ENCODE data around the gene UBE2I.

UBE2I gene

GRCh38 chr16:1348926-1349325 lies 39.5 kb downstream of the UBE2I start:
- no peaks in the 10 kb centered on the region for H3K27me3 ChIP-seq (ENCODE audit: insufficient read depth, low read length, poor library complexity)
- H4K20me1 ChIP-seq (ENCODE audit: insufficient read depth, low read length), result peaks cover 24% of the 10 kb centered on the region
- ATAC-seq (ENCODE audit: insufficient read depth, low read depth) (no peak), DNase-seq (no peak)
- H3K27ac ChIP-seq (ENCODE audit: low read length), result no peak overlapping the region
- H3K4me2 ChIP-seq (ENCODE audit: insufficient read depth, low read length), result no peak overlapping the region
- H3K9ac ChIP-seq (ENCODE audit: low read depth, low read length), result no peak overlapping the region
- TF ChIP-seq EZH2 (IDR thresholded peaks at IDR 0.05; ENCODE audit: borderline replicate concordance, low read depth, low read length, severe bottlenecking), result no peak
- no peaks in the 10 kb centered on the region for H3K9me3 ChIP-seq (ENCODE audit: insufficient read depth, low read length, severe bottlenecking)
- H3K79me2 ChIP-seq (ENCODE audit: insufficient read depth, low read length), result peaks cover 44% of the 10 kb centered on the region
- H3K4me3 ChIP-seq (ENCODE audit: low read depth in 1 of 2, low read length in 2 of 2), result no peak overlapping the region
- no peak overlapping the region for H2AFZ ChIP-seq (ENCODE audit: low read depth, low read length)
- peaks cover 35% of the 10 kb centered on the region for H3K36me3 ChIP-seq (ENCODE audit: insufficient read depth, low read length)
- H3K4me1 ChIP-seq (ENCODE audit: insufficient read depth, low read length), result peaks cover 50% of the 10 kb centered on the region

- no peak overlapping the region for H3K9ac ChIP-seq (ENCODE audit: low read depth, low read length)
- H3K79me2 ChIP-seq (ENCODE audit: insufficient read depth, low read length), result peaks cover 48% of the 10 kb centered on the region
- H3K9me3 ChIP-seq (ENCODE audit: insufficient read depth, low read length, severe bottlenecking), result no peaks in the 10 kb centered on the region
- ATAC-seq (ENCODE audit: insufficient read depth, low read depth), result no peak
- H4K20me1 ChIP-seq (ENCODE audit: insufficient read depth, low read length), result peaks cover 27% of the 10 kb centered on the region
- no peak overlapping the region for H3K4me3 ChIP-seq (ENCODE audit: low read depth in 1 of 2, low read length in 2 of 2)
- TF ChIP-seq EZH2 (IDR thresholded peaks at IDR 0.05; ENCODE audit: borderline replicate concordance, low read depth, low read length, severe bottlenecking) (no peak), CTCF (IDR thresholded peaks at IDR 0.05; ENCODE audit: borderline replicate concordance, extremely low read depth, low read length, poor library complexity, severe bottlenecking) (no peak)
- H3K27me3 ChIP-seq (ENCODE audit: insufficient read depth, low read length, poor library complexity), result no peaks in the 10 kb centered on the region
- no peak for DNase-seq
- H2AFZ ChIP-seq (ENCODE audit: low read depth, low read length), result no peak overlapping the region
- H3K27ac ChIP-seq (ENCODE audit: low read length), result no peak overlapping the region
- H3K4me1 ChIP-seq (ENCODE audit: insufficient read depth, low read length), result peaks cover 49% of the 10 kb centered on the region
- H3K36me3 ChIP-seq (ENCODE audit: insufficient read depth, low read length), result peaks cover 35% of the 10 kb centered on the region
- 0 out of 2 replicates have a peak overlapping the region, but pooled peaks have one; percentile 4 for H3K4me2 ChIP-seq (ENCODE audit: insufficient read depth, low read length)
These were observed 39.9 kb downstream of the UBE2I start for GRCh38 chr16:1349351-1349750.

GRCh38 chr16:1349951-1350350 lies 40.5 kb downstream of the UBE2I start:
- no peak for DNase-seq
- TF ChIP-seq EZH2 (IDR thresholded peaks at IDR 0.05; ENCODE audit: borderline replicate concordance, low read depth, low read length, severe bottlenecking), result no peak
- no peak for TF ChIP-seq CTCF (IDR thresholded peaks at IDR 0.05; ENCODE audit: borderline replicate concordance, extremely low read depth, low read length, poor library complexity, severe bottlenecking)
- H3K4me3 ChIP-seq (ENCODE audit: low read depth in 1 of 2, low read length in 2 of 2), result peak overlapping the region in 1 of 2 experiments; percentile 96; a peak in 2 of 4 replicates

DNA sequence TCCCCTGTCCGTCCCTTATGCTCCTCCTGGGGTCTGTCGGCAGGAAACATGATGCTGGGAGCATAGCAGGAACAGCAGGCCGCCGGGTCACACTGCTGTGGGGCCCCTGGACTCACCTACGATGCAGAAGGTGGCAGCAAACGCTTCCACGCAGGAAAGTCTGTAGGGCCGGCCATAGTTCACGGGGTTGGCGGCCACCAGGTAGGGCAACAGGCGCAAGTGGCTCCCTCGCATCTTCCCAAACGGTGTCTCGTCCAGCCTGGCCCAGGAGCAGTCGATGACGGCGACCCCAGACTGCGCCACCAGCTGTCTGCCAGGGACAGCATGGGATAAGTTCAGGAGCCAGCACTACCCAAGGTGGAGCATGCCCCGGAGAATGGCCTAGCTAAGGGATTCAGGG lies 41.3 kb downstream of the UBE2I start:
- Histone ChIP-seq H3K9me3 (ENCODE audit: insufficient read depth, low read length, severe bottlenecking) (no peaks in the 10 kb centered on the region), H3K4me1 (ENCODE audit: insufficient read depth, low read length) (peaks cover 46% of the 10 kb centered on the region), H2AFZ (ENCODE audit: low read depth, low read length) (no peak overlapping the region), H3K27me3 (ENCODE audit: insufficient read depth, low read length, poor library complexity) (no peaks in the 10 kb centered on the region), H3K27ac (ENCODE audit: low read length) (peak overlapping the region; percentile 78), H3K79me2 (ENCODE audit: insufficient read depth, low read length) (peaks cover 62% of the 10 kb centered on the region), H3K9ac (ENCODE audit: low read depth, low read length) (peak overlapping the region; percentile 95), H3K4me2 (ENCODE audit: insufficient read depth, low read length) (peak overlapping the region; percentile 100), H3K36me3 (ENCODE audit: insufficient read depth, low read length) (peaks cover 35% of the 10 kb centered on the region), H4K20me1 (ENCODE audit: insufficient read depth, low read length) (peaks cover 39% of the 10 kb centered on the region), H3K4me3 (ENCODE audit: low read depth in 1 of 2, low read length in 2 of 2) (peak overlapping the region; percentile 93 to 96; a peak in 3 of 4 replicates)
- DNase-seq, result no peak
- TF ChIP-seq EZH2 (IDR thresholded peaks at IDR 0.05; ENCODE audit: borderline replicate concordance, low read depth, low read length, severe bottlenecking) (no peak), CTCF (IDR thresholded peaks at IDR 0.05; ENCODE audit: borderline replicate concordance, extremely low read depth, low read length, poor library complexity, severe bottlenecking) (no peak)
- ATAC-seq (ENCODE audit: insufficient read depth, low read depth), result no peak

More at GRCh38 chr16:1349951-1350350, 40.5 kb downstream of the UBE2I start:
- ATAC-seq (ENCODE audit: insufficient read depth, low read depth), result no peak
- H3K4me1 ChIP-seq (ENCODE audit: insufficient read depth, low read length), result peaks cover 43% of the 10 kb centered on the region
- H4K20me1 ChIP-seq (ENCODE audit: insufficient read depth, low read length), result peaks cover 32% of the 10 kb centered on the region
- H3K79me2 ChIP-seq (ENCODE audit: insufficient read depth, low read length), result peaks cover 54% of the 10 kb centered on the region
- H3K4me2 ChIP-seq (ENCODE audit: insufficient read depth, low read length), result peak overlapping the region; percentile 100
- no peak overlapping the region for H3K27ac ChIP-seq (ENCODE audit: low read length)
- H3K27me3 ChIP-seq (ENCODE audit: insufficient read depth, low read length, poor library complexity), result no peaks in the 10 kb centered on the region
- H3K36me3 ChIP-seq (ENCODE audit: insufficient read depth, low read length), result peaks cover 35% of the 10 kb centered on the region
- H3K9ac ChIP-seq (ENCODE audit: low read depth, low read length), result peak overlapping the region; percentile 95; the same call in 1 of the 2 replicates
- no peak overlapping the region for H2AFZ ChIP-seq (ENCODE audit: low read depth, low read length)
- no peaks in the 10 kb centered on the region for H3K9me3 ChIP-seq (ENCODE audit: insufficient read depth, low read length, severe bottlenecking)
